Measurements from ENCODE around the gene GPRC5C. TPM values are rescaled to one million over a fixed set of nuclear protein-coding genes. Genes with fewer than 3 reads are reported as not detected.

Gene GPRC5C
- total RNA-seq, 1 experiment from 2014 or later, result not detected

DNA sequence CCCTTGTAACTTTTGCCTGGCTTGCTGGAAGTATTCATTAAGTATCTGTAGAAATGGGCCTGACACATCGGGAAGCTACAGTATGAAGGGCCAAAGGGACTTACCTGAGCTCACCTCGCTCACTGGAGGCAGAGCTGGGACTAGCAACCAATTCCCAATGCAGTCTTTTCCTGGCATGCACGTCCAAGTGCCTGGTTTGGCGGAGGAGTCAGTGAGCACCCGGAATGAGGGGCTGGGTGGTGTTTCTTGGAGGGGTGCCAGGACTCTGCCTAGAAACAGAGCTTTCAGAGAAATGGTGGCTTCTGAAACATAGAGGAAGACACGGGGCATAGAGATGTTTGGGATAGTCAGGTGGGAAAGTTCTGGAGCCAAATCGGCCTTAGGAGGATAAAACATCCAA lies 18.4 kb upstream of the GPRC5C start:
- Histone ChIP-seq H3K27me3 (ENCODE audit: low read length) (no peaks in the 10 kb centered on the region), H3K9me2 (replicated peaks; ENCODE audit: insufficient read depth, low read length) (no peaks in the 10 kb centered on the region), H3K9me3 (ENCODE audit: low read length) (no peaks in the 10 kb centered on the region), H3K4me1 (ENCODE audit: low read length) (peaks cover 20% of the 10 kb centered on the region), H3K4me2 (ENCODE audit: low read depth, low read length, poor library complexity, severe bottlenecking) (no peak overlapping the region), H3K79me2 (ENCODE audit: low read length) (no peaks in the 10 kb centered on the region), H3K27ac (ENCODE audit: low read length) (no peak overlapping the region), H3K36me3 (ENCODE audit: insufficient read depth, low read length) (no peaks in the 10 kb centered on the region), H3K4me3 (ENCODE audit: low read length) (no peak overlapping the region), H2AFZ (ENCODE audit: low read length) (no peak overlapping the region), H3K9ac (ENCODE audit: low read length) (no peak overlapping the region), H4K20me1 (ENCODE audit: insufficient read depth, low read depth, low read length) (no peaks in the 10 kb centered on the region)
- DNase-seq, result no peak

DNA sequence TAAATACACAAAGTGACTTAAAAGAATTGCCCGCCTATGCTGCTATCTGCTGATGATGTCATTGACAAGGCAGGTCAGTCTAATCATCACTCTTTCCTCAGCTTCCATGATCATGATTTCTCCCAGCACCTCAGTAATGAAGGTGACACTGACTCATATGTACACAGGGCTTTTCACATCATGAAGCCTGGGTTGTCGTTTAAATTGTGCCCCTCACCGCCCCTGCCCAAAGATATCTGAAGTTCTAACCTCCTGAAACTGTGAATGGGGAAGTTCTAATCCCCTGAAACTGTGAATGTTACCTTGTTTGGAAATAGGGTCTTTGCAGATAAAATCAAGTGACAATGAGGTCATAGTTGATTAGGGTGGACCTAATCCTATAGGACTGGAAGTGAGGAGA lies 17.4 kb upstream of the GPRC5C start:
- H3K4me1 ChIP-seq (ENCODE audit: low read length), result peaks cover 22% of the 10 kb centered on the region
- no peak for DNase-seq
- H2AFZ ChIP-seq (ENCODE audit: low read length), result no peak overlapping the region
- no peak overlapping the region for H3K4me3 ChIP-seq (ENCODE audit: low read length)
- H3K79me2 ChIP-seq (ENCODE audit: low read length), result no peaks in the 10 kb centered on the region
- H3K27me3 ChIP-seq (ENCODE audit: low read length), result no peaks in the 10 kb centered on the region
- H3K4me2 ChIP-seq (ENCODE audit: low read depth, low read length, poor library complexity, severe bottlenecking), result no peak overlapping the region
- no peaks in the 10 kb centered on the region for H4K20me1 ChIP-seq (ENCODE audit: insufficient read depth, low read depth, low read length)
- H3K9me3 ChIP-seq (ENCODE audit: low read length), result no peaks in the 10 kb centered on the region
- H3K9ac ChIP-seq (ENCODE audit: low read length), result no peak overlapping the region
- H3K36me3 ChIP-seq (ENCODE audit: insufficient read depth, low read length), result no peaks in the 10 kb centered on the region
- H3K27ac ChIP-seq (ENCODE audit: low read length), result no peak overlapping the region
- H3K9me2 ChIP-seq (replicated peaks; ENCODE audit: insufficient read depth, low read length), result no peaks in the 10 kb centered on the region

DNA sequence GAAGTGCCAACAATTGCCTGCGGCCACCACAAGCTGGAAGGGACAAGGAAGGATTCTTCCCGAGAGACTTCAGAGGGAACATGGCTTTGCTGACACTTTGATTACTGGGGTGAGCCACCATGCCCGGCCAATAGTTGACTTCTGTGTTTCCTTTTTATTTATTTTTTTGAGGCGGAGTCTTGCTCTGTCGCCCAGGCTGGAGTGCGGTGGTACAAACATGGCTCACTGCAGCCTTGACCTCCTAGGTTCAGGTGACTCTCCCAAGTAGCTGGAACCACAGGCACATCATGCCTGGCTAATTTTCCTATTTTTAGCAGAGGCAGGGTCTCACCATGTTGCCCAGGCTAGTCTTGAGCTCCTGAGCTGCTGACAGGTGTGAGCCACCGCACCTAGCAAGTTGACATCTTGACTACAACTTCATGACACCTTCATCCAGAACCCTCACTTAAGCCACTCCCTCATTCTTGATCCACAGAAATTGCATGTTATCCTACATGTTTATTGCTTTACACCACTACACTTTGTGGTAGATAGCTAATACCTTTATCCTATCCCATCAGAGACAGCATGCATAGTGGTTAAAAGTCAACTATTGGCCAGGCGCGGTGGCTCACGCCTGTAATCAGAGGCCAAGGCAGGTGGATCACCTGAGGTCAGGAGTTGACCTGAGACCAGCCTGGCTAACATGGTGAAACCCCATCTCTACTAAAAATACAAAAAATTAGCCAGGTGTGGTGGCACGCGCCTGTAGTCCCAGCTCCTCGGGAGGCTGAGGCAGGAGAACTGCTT lies 16.1 kb upstream of the GPRC5C start:
- Histone ChIP-seq H3K4me2 (ENCODE audit: low read depth, low read length, poor library complexity, severe bottlenecking) (no peak overlapping the region), H3K27ac (ENCODE audit: low read length) (no peak overlapping the region), H3K27me3 (ENCODE audit: low read length) (no peaks in the 10 kb centered on the region), H3K9me2 (replicated peaks; ENCODE audit: insufficient read depth, low read length) (no peaks in the 10 kb centered on the region), H3K4me1 (ENCODE audit: low read length) (peaks cover 22% of the 10 kb centered on the region), H3K9ac (ENCODE audit: low read length) (no peak overlapping the region), H3K36me3 (ENCODE audit: insufficient read depth, low read length) (no peaks in the 10 kb centered on the region), H4K20me1 (ENCODE audit: insufficient read depth, low read depth, low read length) (no peaks in the 10 kb centered on the region), H3K9me3 (ENCODE audit: low read length) (no peaks in the 10 kb centered on the region), H2AFZ (ENCODE audit: low read length) (no peak overlapping the region), H3K79me2 (ENCODE audit: low read length) (no peaks in the 10 kb centered on the region), H3K4me3 (ENCODE audit: low read length) (no peak overlapping the region)
- no peak for DNase-seq

GRCh38 chr17:74417178-74418045 lies 14.5 kb upstream of the GPRC5C start:
- H3K27me3 ChIP-seq (ENCODE audit: low read length), result no peaks in the 10 kb centered on the region
- no peaks in the 10 kb centered on the region for H3K79me2 ChIP-seq (ENCODE audit: low read length)
- no peak overlapping the region for H2AFZ ChIP-seq (ENCODE audit: low read length)
- no peaks in the 10 kb centered on the region for H3K9me2 ChIP-seq (replicated peaks; ENCODE audit: insufficient read depth, low read length)
- H3K27ac ChIP-seq (ENCODE audit: low read length), result no peak overlapping the region
- H3K36me3 ChIP-seq (ENCODE audit: insufficient read depth, low read length), result no peaks in the 10 kb centered on the region
- no peak overlapping the region for H3K9ac ChIP-seq (ENCODE audit: low read length)
- peaks cover 22% of the 10 kb centered on the region for H3K4me1 ChIP-seq (ENCODE audit: low read length)
- peak; percentile 55 for DNase-seq
- no peaks in the 10 kb centered on the region for H3K9me3 ChIP-seq (ENCODE audit: low read length)
- H4K20me1 ChIP-seq (ENCODE audit: insufficient read depth, low read depth, low read length), result no peaks in the 10 kb centered on the region
- no peak overlapping the region for H3K4me2 ChIP-seq (ENCODE audit: low read depth, low read length, poor library complexity, severe bottlenecking)
- no peak overlapping the region for H3K4me3 ChIP-seq (ENCODE audit: low read length)

- H3K4me3 ChIP-seq (ENCODE audit: low read length), result no peak overlapping the region
- H3K4me1 ChIP-seq (ENCODE audit: low read length), result peaks cover 16% of the 10 kb centered on the region
- H3K36me3 ChIP-seq (ENCODE audit: insufficient read depth, low read length), result no peaks in the 10 kb centered on the region
- no peak overlapping the region for H3K4me2 ChIP-seq (ENCODE audit: low read depth, low read length, poor library complexity, severe bottlenecking)
- no peaks in the 10 kb centered on the region for H3K79me2 ChIP-seq (ENCODE audit: low read length)
- H3K9me3 ChIP-seq (ENCODE audit: low read length), result no peaks in the 10 kb centered on the region
- no peaks in the 10 kb centered on the region for H3K9me2 ChIP-seq (replicated peaks; ENCODE audit: insufficient read depth, low read length)
- no peak overlapping the region for H3K9ac ChIP-seq (ENCODE audit: low read length)
- no peaks in the 10 kb centered on the region for H3K27me3 ChIP-seq (ENCODE audit: low read length)
- H2AFZ ChIP-seq (ENCODE audit: low read length), result no peak overlapping the region
- H3K27ac ChIP-seq (ENCODE audit: low read length), result no peak overlapping the region
- H4K20me1 ChIP-seq (ENCODE audit: insufficient read depth, low read depth, low read length), result no peaks in the 10 kb centered on the region
- no peak for DNase-seq
Observed at GRCh38 chr17:74419928-74420411, 11.9 kb upstream of the GPRC5C start.

- H2AFZ ChIP-seq (ENCODE audit: low read length), result no peak overlapping the region
- no peaks in the 10 kb centered on the region for H3K36me3 ChIP-seq (ENCODE audit: insufficient read depth, low read length)
- H3K79me2 ChIP-seq (ENCODE audit: low read length), result no peaks in the 10 kb centered on the region
- no peaks in the 10 kb centered on the region for H4K20me1 ChIP-seq (ENCODE audit: insufficient read depth, low read depth, low read length)
- H3K4me2 ChIP-seq (ENCODE audit: low read depth, low read length, poor library complexity, severe bottlenecking), result no peak overlapping the region
- H3K4me3 ChIP-seq (ENCODE audit: low read length), result no peak overlapping the region
- H3K4me1 ChIP-seq (ENCODE audit: low read length), result no peaks in the 10 kb centered on the region
- DNase-seq, result no peak
- H3K9ac ChIP-seq (ENCODE audit: low read length), result no peak overlapping the region
- H3K9me3 ChIP-seq (ENCODE audit: low read length), result no peaks in the 10 kb centered on the region
- H3K9me2 ChIP-seq (replicated peaks; ENCODE audit: insufficient read depth, low read length), result no peaks in the 10 kb centered on the region
- no peak overlapping the region for H3K27ac ChIP-seq (ENCODE audit: low read length)
- no peaks in the 10 kb centered on the region for H3K27me3 ChIP-seq (ENCODE audit: low read length)
Observed at GRCh38 chr17:74424117-74424516, 7.8 kb upstream of the GPRC5C start.

DNA sequence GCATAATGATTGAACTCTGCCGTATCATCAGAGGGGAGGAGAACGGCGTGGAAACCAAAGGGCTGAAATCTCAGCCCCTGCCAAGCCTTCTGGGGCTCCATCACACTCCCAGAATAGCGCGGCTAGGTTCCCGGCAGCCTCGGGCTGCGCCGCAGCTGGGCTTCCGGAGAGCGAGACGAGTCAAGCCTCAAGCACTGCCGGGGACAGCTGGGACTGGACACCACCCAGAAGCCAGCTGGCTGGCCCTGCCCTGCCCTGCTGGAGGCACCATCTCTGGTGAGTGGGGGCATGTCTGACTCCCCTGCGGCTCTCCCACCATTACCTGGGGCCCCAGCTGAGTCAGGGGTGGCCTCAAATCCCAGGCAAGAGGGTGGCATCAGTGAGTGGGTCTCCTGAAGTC lies 7.2 kb upstream of the GPRC5C start:
- Histone ChIP-seq H3K9ac (ENCODE audit: low read length) (no peak overlapping the region), H3K27ac (ENCODE audit: low read length) (no peak overlapping the region), H3K79me2 (ENCODE audit: low read length) (no peaks in the 10 kb centered on the region), H3K9me3 (ENCODE audit: low read length) (no peaks in the 10 kb centered on the region), H3K4me3 (ENCODE audit: low read length) (no peak overlapping the region), H4K20me1 (ENCODE audit: insufficient read depth, low read depth, low read length) (no peaks in the 10 kb centered on the region), H3K9me2 (replicated peaks; ENCODE audit: insufficient read depth, low read length) (no peaks in the 10 kb centered on the region), H3K36me3 (ENCODE audit: insufficient read depth, low read length) (no peaks in the 10 kb centered on the region), H3K4me2 (ENCODE audit: low read depth, low read length, poor library complexity, severe bottlenecking) (no peak overlapping the region), H3K4me1 (ENCODE audit: low read length) (no peaks in the 10 kb centered on the region), H3K27me3 (ENCODE audit: low read length) (no peaks in the 10 kb centered on the region), H2AFZ (ENCODE audit: low read length) (no peak overlapping the region)
- no peak for DNase-seq

- H3K36me3 ChIP-seq (ENCODE audit: insufficient read depth, low read length), result no peaks in the 10 kb centered on the region
- no peak for DNase-seq
- H3K9me2 ChIP-seq (replicated peaks; ENCODE audit: insufficient read depth, low read length), result no peaks in the 10 kb centered on the region
- no peaks in the 10 kb centered on the region for H3K27me3 ChIP-seq (ENCODE audit: low read length)
- H3K79me2 ChIP-seq (ENCODE audit: low read length), result no peaks in the 10 kb centered on the region
- no peak overlapping the region for H2AFZ ChIP-seq (ENCODE audit: low read length)
- H3K9me3 ChIP-seq (ENCODE audit: low read length), result no peaks in the 10 kb centered on the region
- no peak overlapping the region for H3K4me3 ChIP-seq (ENCODE audit: low read length)
- H3K4me2 ChIP-seq (ENCODE audit: low read depth, low read length, poor library complexity, severe bottlenecking), result no peak overlapping the region
- no peaks in the 10 kb centered on the region for H4K20me1 ChIP-seq (ENCODE audit: insufficient read depth, low read depth, low read length)
- H3K4me1 ChIP-seq (ENCODE audit: low read length), result no peaks in the 10 kb centered on the region
- no peak overlapping the region for H3K27ac ChIP-seq (ENCODE audit: low read length)
- H3K9ac ChIP-seq (ENCODE audit: low read length), result no peak overlapping the region
Observed at GRCh38 chr17:74426551-74427047, 5.3 kb upstream of the GPRC5C start.
